Ovary (tissue), 9 donors: ENCODE data around the gene ARAP1. TPM values are rescaled to one million over a fixed set of nuclear protein-coding genes. Genes with fewer than 3 reads are reported as not detected.

Experiments used
- DNase-seq, 5 donors: peaks; one replicate each; pipeline ENCODE4 v3.0.0-alpha.2; 2019 to 2020
- H3K27ac ChIP-seq, 2 donors: fragments of 200-600 bp; one replicate each; pipeline versions ENCODE4 v1.5.1 to v1.8.0; 2019 to 2022
- H3K27me3 ChIP-seq: fragments of 200-600 bp; one replicate; pipeline ENCODE4 v1.8.0; 2022
- H3K36me3 ChIP-seq: fragments of 200-600 bp; sonication (generic); one replicate; pipeline ENCODE4 v1.5.1; 2019
- H3K4me1 ChIP-seq: one replicate; pipeline ENCODE4 v1.8.1; 2013; ENCODE audit warnings: mild to moderate bottlenecking, moderate library complexity; ENCODE audit not compliant: insufficient read depth
- H3K4me3 ChIP-seq: fragments of 200-600 bp; sonication (generic); one replicate; pipeline ENCODE4 v1.5.1; 2017
- H3K9me3 ChIP-seq, 2 donors: fragments of 200-600 bp in 1 of 2; sonication (generic) in 1 of 2; one replicate each; pipeline versions ENCODE4 v1.5.1 to v1.8.1; 2013 to 2019; ENCODE audit warnings: mild to moderate bottlenecking in 1 of 2, moderate library complexity in 1 of 2
- CTCF ChIP-seq, 3 donors: fragments of 450-650 bp in 2 of 3; fragments of 200-600 bp in 1 of 3; IDR thresholded peaks; one replicate each; pipeline versions ENCODE4 v1.5.1 to v1.8.0; 2016 to 2022; ENCODE audit warnings: antibody characterized with exemption in 3 of 3, mild to moderate bottlenecking in 1 of 3
- EP300 ChIP-seq: sonication (generic); formaldehyde crosslinking; IDR thresholded peaks from one replicate; pipeline ENCODE4 v1.6.1; 2017; ENCODE audit warnings: antibody characterized with exemption
- POLR2A ChIP-seq: fragments of 450-650 bp; IDR thresholded peaks from one replicate; pipeline ENCODE4 v1.6.1; 2017; ENCODE audit warnings: antibody characterized with exemption, mild to moderate bottlenecking, moderate library complexity
- WGBS, 3 donors: extraction: QIAGEN DNeasy Blood & Tissue Kit in 1 of 3; methylation state at CpG; one replicate each; pipeline versions ENCODE4 v1.1.5 to v1.1.7; 2013 to 2017; 5-methylcytosine and 5-hydroxymethylcytosine counted together
- intact Hi-C, 4 donors: fragments of 100-400 bp; cut with DNase I; formaldehyde crosslinking; loops; one replicate each; pipeline versions ENCODE4 v1.11.0 to v1.15.1; 2022 to 2023
- polyA plus RNA-seq, 2 donors: library from polyadenylated mRNA; stranded (reverse); fragments of 200-250 nt in 1 of 2; fragments of 350-450 nt in 1 of 2; fragmentation: Illumina TruSeq in 1 of 2; extraction: RNeasy Lipid Tissue Mini Kit (QIAGEN cat#74804) in 1 of 2; gene quantifications; one replicate each; pipeline ENCODE4 v1.2.3, GENCODE V29; 2013 to 2014
- total RNA-seq, 7 donors: library from RNA; depleted of rRNA in 2 of 7; stranded (reverse); fragments of >200 nt in 2 of 7; fragmentation: NEBNext Ultra II Directional in 3 of 7; extraction: Animal tissue kit (Norgen Biotek cat#: 25700) in 3 of 7; gene quantifications; one replicate each; pipeline versions ENCODE4 v1.1.0 to v1.2.4, GENCODE V29; 2016 to 2023
- donor health status: DM: no; HTN: no; CAD: no; lungs with moderate emphysema.
- donor health status: DM: no; HTN: no; CAD: no.
- donor health status: Bipolar disorder and iron deficiency.
- donor health status: DM: yes; HTN: yes; CAD: no.
- donor health status: DM: no; HTN: no; CAD: no.
- donor health status: DM: yes; HTN: yes; CAD: no.

Gene ARAP1
- total and polyA plus RNA-seq, 9 donors = 39.0 to 162 (median 79.0) TPM

- TF ChIP-seq EP300 (no peak), POLR2A (no peak), CTCF (IDR thresholded peaks at IDR 0.05) (no peak)
- intact Hi-C loops = no loop called here
- H3K27me3 ChIP-seq = no peaks in the 10 kb centered on the region
- no peak overlapping the region for H3K27ac ChIP-seq
- H3K4me3 ChIP-seq = no peak overlapping the region
- no peaks in the 10 kb centered on the region for H3K36me3 ChIP-seq
- no peak for DNase-seq
- no peaks in the 10 kb centered on the region for H3K9me3 ChIP-seq
- H3K4me1 ChIP-seq = peaks cover 2% of the 10 kb centered on the region
- WGBS, 3 donors = 82 to 87% (median 87%) methylated on average over 3 of the region's 3 CpGs
These were observed 5.4 kb downstream of the ARAP1 start for GRCh38 chr11:72746821-72747220.

- H3K27ac ChIP-seq = no peak overlapping the region
- DNase-seq = no peak
These were observed 6.2 kb downstream of the ARAP1 start for GRCh38 chr11:72745925-72746550.

GRCh38 chr11:72745511-72745910 lies 6.7 kb downstream of the ARAP1 start:
- WGBS, 3 donors = 93 to 97% (median 96%) methylated on average over 5 of the region's 5 CpGs
- Histone ChIP-seq H3K36me3 (no peaks in the 10 kb centered on the region), H3K4me3 (no peak overlapping the region), H3K27ac (no peak overlapping the region), H3K9me3 (no peaks in the 10 kb centered on the region), H3K27me3 (no peaks in the 10 kb centered on the region), H3K4me1 (no peaks in the 10 kb centered on the region)
- TF ChIP-seq EP300 (no peak), POLR2A (no peak), CTCF (IDR thresholded peaks at IDR 0.05) (no peak)
- intact Hi-C loops = no loop called here
- DNase-seq = no peak

More at GRCh38 chr11:72745925-72746550, 6.2 kb downstream of the ARAP1 start:
- intact Hi-C loops = no loop called here
- no peak overlapping the region for H3K4me3 ChIP-seq
- TF ChIP-seq POLR2A (no peak), EP300 (no peak), CTCF (IDR thresholded peaks at IDR 0.05) (no peak)
- WGBS, 3 donors = 76 to 84% (median 78%) methylated on average over 11 of the region's 11 CpGs
- H3K27me3 ChIP-seq = no peaks in the 10 kb centered on the region
- no peaks in the 10 kb centered on the region for H3K9me3 ChIP-seq
- H3K4me1 ChIP-seq = no peaks in the 10 kb centered on the region
- no peaks in the 10 kb centered on the region for H3K36me3 ChIP-seq

GRCh38 chr11:72744474-72744873 lies 7.7 kb downstream of the ARAP1 start:
- intact Hi-C loops = no loop called here
- H3K27ac ChIP-seq = no peak overlapping the region

More at GRCh38 chr11:72744474-72744873, 7.7 kb downstream of the ARAP1 start:
- Histone ChIP-seq H3K36me3 (no peaks in the 10 kb centered on the region), H3K9me3 (no peaks in the 10 kb centered on the region), H3K4me1 (no peaks in the 10 kb centered on the region), H3K27me3 (no peaks in the 10 kb centered on the region), H3K4me3 (no peak overlapping the region)
- TF ChIP-seq CTCF (IDR thresholded peaks at IDR 0.05) (no peak), EP300 (no peak), POLR2A (no peak)
- 81 to 87% (median 83%) methylated on average over 6 of the region's 6 CpGs for WGBS, 3 donors
- no peak for DNase-seq
